GM23338 (cell line): ENCODE measurements around the gene ADGRV1. TPM values are rescaled to one million over a fixed set of nuclear protein-coding genes. Genes with fewer than 3 reads are reported as not detected.

Experiments used
- ATAC-seq: fragments of 200-7000 bp; cut with Tn5 transposase; 3 replicates; pipeline ENCODE4 v1.9.1; 2020
- DNase-seq: peaks from one replicate; pipeline ENCODE4 v3.0.0-alpha.2; 2015; ENCODE audit warnings: low spot score
- H2AFZ ChIP-seq: fragments of 200-600 bp; sonication (generic); 2 replicates; pipeline ENCODE4 v1.8.0; 2016; ENCODE audit warnings: antibody characterized with exemption, mild to moderate bottlenecking, moderate library complexity
- H3F3A ChIP-seq: fragments of 200-600 bp; sonication (generic); replicated peaks from 2 replicates; pipeline ENCODE4 v1.8.0; 2017; ENCODE audit warnings: antibody characterized with exemption, mixed run types, low read depth
- H3K27ac ChIP-seq: fragments of 200-600 bp; sonication (generic); 2 replicates; pipeline ENCODE4 v1.6.1; 2016; ENCODE audit warnings: low read depth
- H3K27me3 ChIP-seq: fragments of 200-600 bp; sonication (generic); 2 replicates; pipeline ENCODE4 v1.8.0; 2016; ENCODE audit warnings: mild to moderate bottlenecking, mixed run types, moderate library complexity; ENCODE audit not compliant: insufficient read depth
- H3K36me3 ChIP-seq: fragments of 200-600 bp; sonication (generic); 2 replicates; pipeline ENCODE4 v1.8.0; 2016; ENCODE audit warnings: mild to moderate bottlenecking; ENCODE audit not compliant: insufficient read depth
- H3K4me1 ChIP-seq: fragments of 200-600 bp; sonication (generic); 2 replicates; pipeline ENCODE4 v1.8.0; 2016; ENCODE audit warnings: mild to moderate bottlenecking, moderate library complexity; ENCODE audit not compliant: insufficient read depth
- H3K4me2 ChIP-seq: fragments of 200-600 bp; sonication (generic); 2 replicates; pipeline ENCODE4 v1.7.1; 2017; ENCODE audit warnings: mixed run types
- H3K4me3 ChIP-seq: fragments of 200-600 bp; sonication (generic); 2 replicates; pipeline ENCODE4 v1.6.1; 2016; ENCODE audit warnings: mixed run types
- H3K79me2 ChIP-seq: fragments of 200-600 bp; sonication (generic); replicated peaks from 2 replicates; pipeline ENCODE4 v1.8.0; 2017; ENCODE audit warnings: mild to moderate bottlenecking; ENCODE audit not compliant: insufficient read depth
- H3K9me2 ChIP-seq: fragments of 200-600 bp; sonication (generic); 2 replicates; pipeline ENCODE4 v1.8.0; 2017; ENCODE audit not compliant: insufficient read depth
- H4K20me1 ChIP-seq: fragments of 200-600 bp; sonication (generic); replicated peaks from 2 replicates; pipeline ENCODE4 v1.8.0; 2017; ENCODE audit warnings: mild to moderate bottlenecking; ENCODE audit not compliant: insufficient read depth
- H3K27ac Mint-ChIP-seq: 2 replicates; pipeline ENCODE4 v1.8.0; 2020; ENCODE audit warnings: inconsistent platforms, mild to moderate bottlenecking, moderate library complexity, mixed read lengths
- H3K27me3 Mint-ChIP-seq: 3 replicates; pipeline ENCODE4 v1.8.0; 2022; ENCODE audit warnings: low read depth, mild to moderate bottlenecking, moderate library complexity, mixed read lengths, inconsistent platforms; ENCODE audit not compliant: insufficient read depth, poor library complexity
- H3K36me3 Mint-ChIP-seq: 3 replicates; pipeline ENCODE4 v1.8.0; 2021; ENCODE audit warnings: low read depth, mild to moderate bottlenecking, inconsistent platforms, moderate library complexity, mixed read lengths
- H3K4me1 Mint-ChIP-seq: 3 replicates; pipeline ENCODE4 v1.8.0; 2020; ENCODE audit warnings: mild to moderate bottlenecking, inconsistent platforms, mixed read lengths
- H3K4me3 Mint-ChIP-seq: 3 replicates; pipeline ENCODE4 v1.8.0; 2021; ENCODE audit warnings: moderate library complexity, mild to moderate bottlenecking, inconsistent platforms, mixed read lengths
- H3K9me3 Mint-ChIP-seq: 3 replicates; pipeline ENCODE4 v1.8.0; 2020; ENCODE audit warnings: moderate library complexity, mild to moderate bottlenecking, inconsistent platforms, mixed read lengths
- CREB1 ChIP-seq: fragments of 250-450 bp; sonication (Bioruptor Pico); IDR thresholded peaks from 2 replicates; pipeline ENCODE4 v1.5.0; 2020; ENCODE audit warnings: low read depth, mild to moderate bottlenecking, moderate library complexity
- CTCF ChIP-seq, 2 experiments: fragments of 200-600 bp in 1 of 2; sonication (generic) in 1 of 2; conservative IDR thresholded peaks; 2 replicates each; pipeline versions ENCODE4 v1.5.1 to v1.6.1; 2016 to 2017; ENCODE audit warnings: antibody characterized with exemption in 2 of 2, low read depth in 2 of 2, mild to moderate bottlenecking in 2 of 2, moderate library complexity in 1 of 2
- ETS1 ChIP-seq: IDR thresholded peaks from 2 replicates; pipeline ENCODE4 v1.6.1; 2016; ENCODE audit warnings: antibody characterized with exemption
- EZH2 ChIP-seq: fragments of 200-600 bp; sonication (generic); IDR thresholded peaks from one replicate; pipeline ENCODE4 v1.8.0; 2017; ENCODE audit warnings: antibody characterized with exemption, mild to moderate bottlenecking, low read depth; ENCODE audit not compliant: unreplicated experiment
- EZH2phosphoT487 ChIP-seq: fragments of 200-600 bp; sonication (generic); IDR thresholded peaks from one replicate; pipeline ENCODE4 v1.8.1; 2018; ENCODE audit warnings: antibody characterized with exemption; ENCODE audit not compliant: unreplicated experiment
- JUNB ChIP-seq: IDR thresholded peaks from one replicate; pipeline ENCODE4 v1.6.1; 2016; ENCODE audit warnings: antibody characterized with exemption; ENCODE audit not compliant: unreplicated experiment
- NANOG ChIP-seq: IDR thresholded peaks from 2 replicates; pipeline ENCODE4 v1.6.1; 2016; ENCODE audit warnings: antibody characterized with exemption, borderline replicate concordance
- POLR2AphosphoS5 ChIP-seq: IDR thresholded peaks from 2 replicates; pipeline ENCODE4 v1.6.1; 2016; ENCODE audit warnings: antibody characterized with exemption, low read depth
- REST ChIP-seq: IDR thresholded peaks from one replicate; pipeline ENCODE4 v1.6.1; 2018; ENCODE audit warnings: antibody characterized with exemption; ENCODE audit not compliant: unreplicated experiment
- STAT1 ChIP-seq: IDR thresholded peaks from one replicate; pipeline ENCODE4 v1.6.1; 2016; ENCODE audit warnings: antibody characterized with exemption; ENCODE audit not compliant: unreplicated experiment
- ZNF114 ChIP-seq: fragments of 250-450 bp; sonication (Bioruptor Pico); IDR thresholded peaks from 2 replicates; pipeline ENCODE4 v1.5.0; 2020; ENCODE audit warnings: mild to moderate bottlenecking, moderate library complexity
- ZNF331 ChIP-seq: fragments of 250-450 bp; sonication (Bioruptor Pico); IDR thresholded peaks from 2 replicates; pipeline ENCODE4 v1.5.0; 2020; ENCODE audit warnings: low read depth, mild to moderate bottlenecking, moderate library complexity
- ZNF462 ChIP-seq: fragments of 250-450 bp; sonication (Bioruptor Pico); IDR thresholded peaks from 2 replicates; pipeline ENCODE4 v1.5.0; 2020; ENCODE audit warnings: mild to moderate bottlenecking, moderate library complexity
- polyA plus RNA-seq: library from polyadenylated mRNA; unstranded; fragments of >200 nt; fragmentation: Nextera tagmentation; extraction: Ambion mirVana; gene quantifications from 2 replicates; pipeline ENCODE4 v1.2.1, GENCODE V29; 2016
- total RNA-seq: library from RNA; depleted of rRNA; stranded (reverse); fragments of >200 nt; shearing (Covaris generic); gene quantifications from 2 replicates; pipeline ENCODE4 v1.2.3, GENCODE V29; 2014

ADGRV1 gene
- total and polyA plus RNA-seq, 2 experiments from 2014 or later = 46.1 to 149 TPM

GRCh38 chr5:90561766-90562165 lies 3.2 kb downstream of the ADGRV1 start:
- peaks cover 72% of the 10 kb centered on the region for H3K4me1 ChIP-seq

More at GRCh38 chr5:90561766-90562165, 3.2 kb downstream of the ADGRV1 start:
- no peak for TF ChIP-seq JUNB
- TF ChIP-seq REST = no peak
- no peak for TF ChIP-seq ZNF462 (CRISPR knock-in tag)
- no peak for TF ChIP-seq ZNF114 (CRISPR knock-in tag)
- no peak for TF ChIP-seq NANOG
- no peak for TF ChIP-seq CREB1 (CRISPR knock-in tag)
- TF ChIP-seq EZH2 = no peak
- no peak for TF ChIP-seq POLR2AphosphoS5
- no peak for TF ChIP-seq ZNF331 (CRISPR knock-in tag)
- no peak for TF ChIP-seq CTCF (conservative IDR thresholded peaks at IDR 0.05; ENCODE audit: low read depth in 2 of 2)
- TF ChIP-seq EZH2phosphoT487 = no peak
- no peak for TF ChIP-seq ETS1
- no peak for TF ChIP-seq STAT1
- H3K27ac ChIP-seq = peak overlapping the region; percentile 77
- peak overlapping the region; percentile 90 for H3K27ac Mint-ChIP-seq
- H3K27me3 Mint-ChIP-seq = peaks cover 3% of the 10 kb centered on the region
- no peak for ATAC-seq
- H3K27me3 ChIP-seq = no peaks in the 10 kb centered on the region
- H2AFZ ChIP-seq = no peak overlapping the region
- DNase-seq = no peak
- H3K4me2 ChIP-seq = peak overlapping the region; percentile 85
- 0 out of 2 replicates have a peak, but pooled peaks cover 3% of the 10 kb centered on the region for H3F3A ChIP-seq
- H3K4me1 Mint-ChIP-seq = peaks cover 59% of the 10 kb centered on the region
- H3K36me3 ChIP-seq = no peaks in the 10 kb centered on the region
- peaks cover 73% of the 10 kb centered on the region for H3K79me2 ChIP-seq
- H3K9me2 ChIP-seq = no peaks in the 10 kb centered on the region
- peaks cover 2% of the 10 kb centered on the region; the same call in 1 of the 3 replicates for H3K9me3 Mint-ChIP-seq
- H3K36me3 Mint-ChIP-seq = peaks cover 14% of the 10 kb centered on the region
- H3K4me3 Mint-ChIP-seq = peak overlapping the region; percentile 49
- peak overlapping the region; percentile 80 for H3K4me3 ChIP-seq
- H4K20me1 ChIP-seq = peaks cover 6% of the 10 kb centered on the region
